Endothelial cell (in vitro differentiated cells): ENCODE results near the gene HDAC9. TPM values are rescaled to one million over a fixed set of nuclear protein-coding genes. Genes with fewer than 3 reads are reported as not detected.

Source experiments
- DNase-seq: peaks from one replicate; pipeline ENCODE4 v3.0.0; 2021; ENCODE audit warnings: low spot score
- H3K27ac Mint-ChIP-seq: one replicate; pipeline ENCODE4 v1.8.0; 2021; ENCODE audit warnings: mixed read lengths, inconsistent platforms; ENCODE audit not compliant: unreplicated experiment
- H3K27me3 Mint-ChIP-seq: one replicate; pipeline ENCODE4 v1.8.0; 2021; ENCODE audit warnings: mild to moderate bottlenecking, moderate library complexity, mixed read lengths, inconsistent platforms; ENCODE audit not compliant: unreplicated experiment
- H3K36me3 Mint-ChIP-seq: one replicate; pipeline ENCODE4 v1.8.0; 2021; ENCODE audit warnings: mild to moderate bottlenecking, low read depth, mixed read lengths, inconsistent platforms; ENCODE audit not compliant: unreplicated experiment
- H3K4me1 Mint-ChIP-seq: one replicate; pipeline ENCODE4 v1.8.0; 2021; ENCODE audit warnings: mild to moderate bottlenecking, mixed read lengths, inconsistent platforms; ENCODE audit not compliant: unreplicated experiment
- H3K4me3 Mint-ChIP-seq: one replicate; pipeline ENCODE4 v1.8.0; 2021; ENCODE audit warnings: mild to moderate bottlenecking, mixed read lengths, inconsistent platforms; ENCODE audit not compliant: unreplicated experiment
- H3K9me3 Mint-ChIP-seq: one replicate; pipeline ENCODE4 v1.8.0; 2021; ENCODE audit warnings: mixed read lengths, inconsistent platforms; ENCODE audit not compliant: unreplicated experiment
- total RNA-seq: library from RNA; stranded (reverse); fragmentation: NEBNext Ultra II Directional; extraction: Animal tissue kit (Norgen Biotek cat#: 25700); gene quantifications from one replicate; pipeline ENCODE4 v1.2.1, GENCODE V29; 2021; ENCODE audit not compliant: unreplicated experiment
- TF ChIP-seq, protein P1 (sequence below): fragments of 200-600 bp; sonication (generic); IDR thresholded peaks from one replicate; pipeline ENCODE4 v1.5.0; 2021; ENCODE audit warnings: antibody characterized with exemption; ENCODE audit not compliant: unreplicated experiment

Gene HDAC9
- total RNA-seq, 1 donor from 2014 or later: 1.2 TPM

- no peak for DNase-seq
- TF ChIP-seq, protein P1, sequence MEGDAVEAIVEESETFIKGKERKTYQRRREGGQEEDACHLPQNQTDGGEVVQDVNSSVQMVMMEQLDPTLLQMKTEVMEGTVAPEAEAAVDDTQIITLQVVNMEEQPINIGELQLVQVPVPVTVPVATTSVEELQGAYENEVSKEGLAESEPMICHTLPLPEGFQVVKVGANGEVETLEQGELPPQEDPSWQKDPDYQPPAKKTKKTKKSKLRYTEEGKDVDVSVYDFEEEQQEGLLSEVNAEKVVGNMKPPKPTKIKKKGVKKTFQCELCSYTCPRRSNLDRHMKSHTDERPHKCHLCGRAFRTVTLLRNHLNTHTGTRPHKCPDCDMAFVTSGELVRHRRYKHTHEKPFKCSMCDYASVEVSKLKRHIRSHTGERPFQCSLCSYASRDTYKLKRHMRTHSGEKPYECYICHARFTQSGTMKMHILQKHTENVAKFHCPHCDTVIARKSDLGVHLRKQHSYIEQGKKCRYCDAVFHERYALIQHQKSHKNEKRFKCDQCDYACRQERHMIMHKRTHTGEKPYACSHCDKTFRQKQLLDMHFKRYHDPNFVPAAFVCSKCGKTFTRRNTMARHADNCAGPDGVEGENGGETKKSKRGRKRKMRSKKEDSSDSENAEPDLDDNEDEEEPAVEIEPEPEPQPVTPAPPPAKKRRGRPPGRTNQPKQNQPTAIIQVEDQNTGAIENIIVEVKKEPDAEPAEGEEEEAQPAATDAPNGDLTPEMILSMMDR: no peak
- peaks cover 2% of the 10 kb centered on the region for H3K27me3 Mint-ChIP-seq
- no peak overlapping the region for H3K27ac Mint-ChIP-seq
- no peak overlapping the region for H3K4me3 Mint-ChIP-seq
- no peaks in the 10 kb centered on the region for H3K4me1 Mint-ChIP-seq
- no peaks in the 10 kb centered on the region for H3K9me3 Mint-ChIP-seq
- H3K36me3 Mint-ChIP-seq: no peaks in the 10 kb centered on the region
These were observed 349.2 kb downstream of the HDAC9 start for GRCh38 chr7:18844735-18845134.

DNA sequence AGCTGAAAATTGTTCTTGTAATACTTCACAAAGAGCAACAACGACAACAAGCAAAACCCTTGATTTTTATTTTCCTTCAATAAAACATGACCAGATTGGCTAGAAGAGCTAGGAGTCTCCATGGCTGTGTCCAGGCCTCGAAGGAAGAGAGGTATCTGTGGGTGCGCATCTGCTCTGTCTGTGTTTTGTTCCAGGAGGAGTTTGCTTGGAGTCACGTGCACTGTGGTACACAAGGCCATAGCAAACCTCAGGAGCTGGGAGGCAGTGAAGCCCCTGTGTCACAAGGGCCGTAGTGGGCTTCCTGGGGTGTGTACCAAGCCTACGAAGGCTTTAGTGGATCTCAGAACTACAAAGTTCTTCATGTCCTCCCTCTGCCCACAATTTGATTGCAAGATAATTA lies 350.2 kb downstream of the HDAC9 start:
- Mint-ChIP-seq H3K36me3 (no peaks in the 10 kb centered on the region), H3K9me3 (no peaks in the 10 kb centered on the region), H3K27me3 (peaks cover 2% of the 10 kb centered on the region), H3K4me3 (no peak overlapping the region), H3K27ac (no peak overlapping the region), H3K4me1 (no peaks in the 10 kb centered on the region)
- TF ChIP-seq, protein P1: no peak
- no peak for DNase-seq

DNA sequence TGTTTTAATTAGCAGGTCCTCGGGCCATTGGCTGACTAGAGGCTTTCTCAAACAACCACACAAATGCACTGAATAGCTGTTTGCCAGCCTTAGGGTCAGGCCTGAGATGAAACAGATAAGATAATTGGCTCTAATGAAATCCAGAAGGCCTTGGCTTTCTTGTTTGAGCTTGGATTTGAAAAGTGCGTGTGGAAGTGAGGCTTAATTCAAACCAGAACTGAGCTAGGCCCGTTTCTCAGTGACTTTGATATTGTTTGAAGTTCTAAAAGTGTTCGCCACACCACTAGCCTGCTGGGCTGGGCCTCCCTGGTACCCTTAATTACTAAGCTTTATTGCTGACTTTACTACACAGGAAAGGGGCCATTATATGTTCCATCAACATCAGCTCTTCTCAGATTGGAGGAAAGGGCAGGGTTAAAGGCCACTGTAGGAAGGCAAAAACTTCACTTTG lies 351.2 kb downstream of the HDAC9 start:
- no peak for DNase-seq
- TF ChIP-seq, protein P1: no peak
- Mint-ChIP-seq H3K27me3 (peaks cover 2% of the 10 kb centered on the region), H3K4me3 (no peak overlapping the region), H3K27ac (no peak overlapping the region), H3K9me3 (no peaks in the 10 kb centered on the region), H3K36me3 (no peaks in the 10 kb centered on the region), H3K4me1 (no peaks in the 10 kb centered on the region)

DNA sequence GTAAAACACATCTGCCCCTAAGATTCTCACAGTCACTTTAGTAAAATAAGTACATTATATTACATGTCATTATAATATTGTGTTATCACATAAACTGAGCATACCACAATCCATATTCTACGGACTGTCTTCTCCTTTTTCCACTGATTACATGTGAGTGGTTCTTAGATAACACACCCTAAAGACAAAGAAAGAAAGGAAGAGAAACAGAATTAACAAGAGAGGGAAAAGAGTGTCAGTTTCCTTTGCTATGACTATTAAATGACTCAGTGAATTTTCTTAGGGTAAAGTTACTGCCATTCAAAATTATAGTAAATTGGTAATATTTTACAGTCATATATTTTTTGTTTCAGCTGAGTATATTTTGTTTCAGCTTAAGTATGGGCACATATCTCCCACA lies 353.6 kb downstream of the HDAC9 start:
- H3K9me3 Mint-ChIP-seq: no peaks in the 10 kb centered on the region
- DNase-seq: no peak
- H3K27ac Mint-ChIP-seq: no peak overlapping the region
- TF ChIP-seq, protein P1: no peak
- H3K27me3 Mint-ChIP-seq: no peaks in the 10 kb centered on the region
- no peak overlapping the region for H3K4me3 Mint-ChIP-seq
- H3K36me3 Mint-ChIP-seq: no peaks in the 10 kb centered on the region
- H3K4me1 Mint-ChIP-seq: no peaks in the 10 kb centered on the region

DNA sequence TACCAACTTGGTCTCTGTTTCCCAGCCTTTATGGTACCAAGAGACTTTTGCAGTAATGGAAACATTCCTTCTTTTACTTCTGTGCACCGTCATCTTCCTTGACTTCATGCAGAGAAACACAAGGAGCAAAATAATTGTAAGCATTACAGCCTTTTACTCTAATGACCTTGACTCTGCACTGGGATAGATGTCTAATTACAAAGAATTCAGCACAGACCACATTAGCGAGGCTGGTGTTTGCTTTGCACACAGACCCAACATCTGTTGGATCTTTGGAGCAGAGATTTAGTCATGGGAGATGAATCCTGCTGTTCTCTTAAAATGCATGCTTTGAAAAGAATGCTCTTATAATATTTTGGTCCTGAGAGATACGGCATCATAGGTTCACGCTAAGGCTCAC lies 360.2 kb downstream of the HDAC9 start:
- Mint-ChIP-seq H3K4me3 (no peak overlapping the region), H3K4me1 (peaks cover 4% of the 10 kb centered on the region), H3K27me3 (peaks cover 1% of the 10 kb centered on the region), H3K27ac (no peak overlapping the region), H3K36me3 (no peaks in the 10 kb centered on the region), H3K9me3 (no peaks in the 10 kb centered on the region)
- DNase-seq: no peak
- TF ChIP-seq, protein P1: no peak
